ENCODE results near the gene PPP2CA. TPM values are rescaled to one million over a fixed set of nuclear protein-coding genes. Genes with fewer than 3 reads are reported as not detected.
A peak's percentile ranks its signal among the peaks of the same experiment; 100 is the strongest.

PPP2CA gene
- total RNA-seq, 1 donor = 234 TPM

- no peak for DNase-seq (ENCODE audit: low read depth in 2 of 3, low spot score in 2 of 3)
Observed at GRCh38 chr5:134151723-134152122, 74.2 kb downstream of the PPP2CA start.

DNA sequence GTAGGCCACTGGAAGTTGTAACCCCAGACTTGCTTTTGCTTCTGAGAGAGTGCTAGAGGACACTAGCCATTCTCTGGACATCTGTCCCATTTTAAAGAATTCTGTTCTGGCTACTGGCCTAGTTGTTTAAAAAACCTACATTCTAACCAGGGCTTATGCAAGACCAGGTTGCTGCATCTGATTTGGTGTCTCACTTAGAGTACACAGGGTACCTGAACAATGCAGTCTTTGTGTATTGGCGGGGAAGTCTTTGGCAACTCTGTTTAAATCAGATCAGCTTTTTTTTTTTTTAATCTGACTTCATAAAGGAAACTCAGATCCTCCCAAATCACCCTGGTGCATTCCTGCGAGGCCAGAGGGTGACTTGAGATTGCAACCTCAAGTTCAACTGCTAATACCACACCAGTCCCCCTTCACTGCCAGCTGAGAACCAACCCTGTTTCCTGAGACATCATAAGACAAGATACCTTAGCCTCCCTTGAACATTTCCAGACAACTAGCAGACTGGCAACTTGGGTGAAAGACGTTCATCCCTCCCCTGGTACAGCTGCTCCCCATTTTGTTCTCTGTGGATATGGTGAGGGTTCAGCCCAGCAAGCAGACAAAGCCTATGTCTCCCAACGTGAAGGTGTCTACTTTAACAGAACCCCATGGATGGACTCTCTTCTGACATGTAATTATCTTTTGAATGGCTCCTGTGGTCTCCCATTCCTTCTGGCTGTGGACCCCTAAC lies 76.1 kb downstream of the PPP2CA start:
- DNase-seq (ENCODE audit: low read depth in 2 of 3, low spot score in 2 of 3) = no peak

- no peak for DNase-seq (ENCODE audit: low read depth in 2 of 3, low spot score in 2 of 3)
Observed at GRCh38 chr5:134148986-134149539, 76.8 kb downstream of the PPP2CA start.

DNA sequence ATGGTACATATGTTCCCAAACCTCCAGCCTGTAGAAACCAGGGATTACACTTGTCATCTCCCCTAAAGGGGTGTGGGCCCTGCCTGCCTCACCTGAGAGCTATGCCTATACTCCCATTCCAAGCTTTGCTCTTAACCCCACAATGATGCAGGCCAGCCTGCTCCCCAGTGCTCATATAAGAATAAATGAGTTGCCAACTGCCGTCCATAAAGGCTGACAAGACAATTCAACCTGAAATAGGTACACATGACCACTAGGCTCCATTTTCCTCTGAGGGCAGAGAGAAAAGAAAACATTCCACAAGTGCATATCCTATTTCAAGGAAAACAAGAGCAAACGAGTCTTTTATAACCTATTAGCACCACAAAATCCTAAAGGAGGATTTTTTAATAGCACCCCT lies 77.6 kb downstream of the PPP2CA start:
- no peak for DNase-seq (ENCODE audit: low read depth in 2 of 3, low spot score in 2 of 3)

DNA sequence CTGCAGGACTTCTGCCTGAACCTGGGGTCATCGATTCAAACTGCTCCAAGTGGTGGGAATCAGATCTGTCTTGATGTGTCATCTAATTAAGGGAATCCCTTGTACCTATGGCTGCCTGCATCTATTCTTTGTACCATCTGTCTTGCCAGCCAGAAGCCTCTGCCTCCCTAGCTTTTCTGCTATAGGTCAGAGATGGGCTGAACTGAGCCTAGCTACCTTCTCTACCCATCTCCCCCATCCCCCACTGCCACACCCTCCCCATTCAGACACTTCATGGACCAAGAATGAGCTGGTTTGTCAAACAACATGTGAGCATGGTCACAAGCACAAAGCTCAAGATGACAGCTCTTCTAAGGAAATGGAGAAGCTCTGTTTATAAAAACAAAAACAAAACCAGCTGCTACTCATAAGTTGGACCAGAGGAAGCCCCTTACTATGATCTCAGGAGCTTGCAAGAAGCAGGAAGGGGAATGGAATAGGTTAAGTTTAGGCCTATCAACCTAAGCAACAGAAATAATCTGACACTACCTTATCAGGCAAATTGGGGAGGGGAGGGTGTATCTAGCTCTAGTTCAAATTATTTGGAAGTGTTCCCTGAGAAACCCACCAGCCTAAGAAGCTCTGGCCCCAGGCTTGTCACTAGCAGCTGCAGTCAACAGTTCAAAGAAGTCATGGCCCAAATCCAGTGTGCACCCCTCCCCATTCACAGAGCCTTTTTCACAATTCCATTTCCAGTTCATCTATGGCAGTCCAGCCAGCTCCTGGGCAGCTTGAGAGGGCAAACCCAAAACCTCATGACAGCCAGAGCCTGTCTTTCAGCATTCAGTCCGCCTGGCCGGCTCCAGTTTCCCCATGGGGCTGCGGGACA lies 79.0 kb downstream of the PPP2CA start:
- no peak for DNase-seq (ENCODE audit: low read depth in 2 of 3, low spot score in 2 of 3)

DNA sequence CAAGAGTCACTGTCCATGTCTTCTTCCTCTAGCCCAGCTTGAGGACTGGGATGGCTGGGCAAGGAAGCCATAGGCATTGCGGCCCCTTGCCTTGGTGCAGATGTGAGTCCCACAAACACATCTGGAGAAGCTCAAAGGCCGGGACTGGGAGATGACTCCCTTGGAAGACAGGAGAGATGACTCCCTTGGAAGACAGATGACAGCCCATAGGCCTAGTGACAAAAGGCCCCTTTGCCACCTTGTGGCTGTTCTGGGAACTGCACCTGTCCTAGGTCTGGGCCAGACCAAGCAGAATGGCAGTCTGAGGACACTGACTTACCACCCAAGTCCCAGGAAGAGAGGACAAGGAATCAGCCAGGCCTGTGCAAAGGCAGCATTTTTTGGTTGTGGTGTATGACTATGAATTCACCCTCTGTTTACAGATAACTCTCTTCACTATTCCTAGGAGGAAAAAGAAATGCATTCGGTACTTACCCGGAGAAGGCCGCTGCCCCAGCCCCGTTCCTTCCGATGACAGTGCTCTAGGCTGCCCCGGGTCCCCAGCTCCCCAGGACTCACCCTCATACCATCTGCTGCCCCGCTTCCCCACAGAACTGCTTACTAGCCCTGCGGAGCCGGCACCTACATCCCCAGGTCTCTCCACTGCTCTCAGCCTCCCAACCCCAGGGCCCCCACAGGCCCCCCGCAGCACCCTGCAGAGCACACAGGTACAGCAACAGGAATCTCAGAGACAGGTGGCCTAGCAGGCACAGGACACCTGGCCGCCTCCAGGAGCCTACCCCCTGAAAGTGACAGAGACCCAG lies 79.9 kb downstream of the PPP2CA start:
- DNase-seq (ENCODE audit: low read depth in 2 of 3, low spot score in 2 of 3) = peak; percentile 60 to 81 (median 64)

DNA sequence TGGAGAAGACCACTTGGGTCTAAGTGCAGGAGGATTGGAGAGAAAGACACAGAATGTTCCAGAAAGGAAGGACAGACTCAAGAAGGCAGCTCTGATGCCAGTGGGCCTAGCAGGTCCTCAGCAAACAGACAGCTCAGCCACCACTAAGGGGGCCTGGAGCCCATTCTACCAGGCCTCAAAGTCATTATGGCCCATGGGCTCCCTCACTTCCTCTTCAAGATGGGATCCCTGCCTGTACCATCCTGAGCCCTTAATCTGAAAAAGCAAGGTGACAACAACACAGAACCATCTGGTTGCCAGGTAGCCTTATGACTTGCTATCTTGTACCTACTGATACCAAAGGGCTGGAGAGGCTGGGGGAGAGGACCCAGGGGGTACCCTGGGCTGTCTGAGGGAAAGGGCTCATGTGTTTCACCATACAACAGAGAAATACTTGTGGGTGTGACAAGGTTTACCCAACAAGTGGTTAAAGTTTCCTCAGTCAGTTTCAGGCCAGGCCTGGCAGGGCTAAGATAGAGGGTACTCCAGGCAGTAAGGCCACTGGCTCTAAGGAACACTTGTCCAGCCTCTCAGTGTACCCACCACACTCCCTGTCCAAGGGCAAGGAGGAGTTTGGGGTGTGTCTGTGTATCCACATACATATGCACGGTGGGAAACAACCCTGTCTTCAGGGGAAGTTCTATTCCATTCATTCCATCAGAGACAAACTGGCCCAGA lies 80.7 kb downstream of the PPP2CA start:
- no peak for DNase-seq (ENCODE audit: low read depth in 2 of 3, low spot score in 2 of 3)

Small RNA genes within 50 kb of the gene (small RNA-seq; reads per million reads assigned to genes)
- not detected for gene MIR3661

Other genes with a start within 250 kb of the PPP2CA start
- 87.0 TPM for gene VDAC1, start 221.1 kb downstream of the PPP2CA start, total RNA-seq
- 0.81 TPM for gene TCF7, start 111.4 kb downstream of the PPP2CA start, total RNA-seq
- gene SKP1, start 49.1 kb downstream of the PPP2CA start, total RNA-seq = 40.7 TPM
- gene CDKL3, start 141.1 kb upstream of the PPP2CA start, total RNA-seq = 0.54 TPM
- gene UBE2B, start 145.5 kb upstream of the PPP2CA start, total RNA-seq = 12.9 TPM
- gene CDKN2AIPNL, start 185.8 kb upstream of the PPP2CA start, total RNA-seq = 17.8 TPM